GM19463 (cell line): ENCODE results near the gene MGAT5.

Experiments
- ATAC-seq: cut with Tn5 transposase; IDR thresholded peaks from one replicate; pipeline ENCODE4 v1.9.1; 2021; ENCODE audit warnings: mild to moderate bottlenecking, moderate library complexity; ENCODE audit not compliant: unreplicated experiment

MGAT5 gene

GRCh38 chr2:134299334-134299733 is 45.5 kb downstream of the MGAT5 start:
- no peak for ATAC-seq

- ATAC-seq: no peak
Measured at GRCh38 chr2:134300585-134300984, 46.7 kb downstream of the MGAT5 start.

GRCh38 chr2:134301099-134301927 is 47.4 kb downstream of the MGAT5 start:
- ATAC-seq: no peak

- ATAC-seq: no peak
Measured at GRCh38 chr2:134301928-134302260, 48.0 kb downstream of the MGAT5 start.

- no peak for ATAC-seq
Measured at GRCh38 chr2:134304394-134305108, 50.7 kb downstream of the MGAT5 start.

GRCh38 chr2:134305109-134305491 is 51.2 kb downstream of the MGAT5 start:
- ATAC-seq: no peak

GRCh38 chr2:134306521-134306920 is 52.6 kb downstream of the MGAT5 start:
- ATAC-seq: no peak

- no peak for ATAC-seq
Measured at GRCh38 chr2:134307334-134307733, 53.5 kb downstream of the MGAT5 start.

- no peak for ATAC-seq
Measured at GRCh38 chr2:134308474-134309385, 54.9 kb downstream of the MGAT5 start.

GRCh38 chr2:134310107-134311079 is 56.5 kb downstream of the MGAT5 start:
- ATAC-seq: no peak

GRCh38 chr2:134312482-134312881 is 58.6 kb downstream of the MGAT5 start:
- ATAC-seq: no peak

- ATAC-seq: no peak
Measured at GRCh38 chr2:134314202-134314601, 60.3 kb downstream of the MGAT5 start.

GRCh38 chr2:134314681-134315368 is 61.0 kb downstream of the MGAT5 start:
- no peak for ATAC-seq

- ATAC-seq: no peak
Measured at GRCh38 chr2:134315471-134315870, 61.6 kb downstream of the MGAT5 start.

- ATAC-seq: no peak
Measured at GRCh38 chr2:134319596-134320254, 65.9 kb downstream of the MGAT5 start.

- no peak for ATAC-seq
Measured at GRCh38 chr2:134320930-134321329, 67.1 kb downstream of the MGAT5 start.

- ATAC-seq: no peak
Measured at GRCh38 chr2:134323777-134324176, 69.9 kb downstream of the MGAT5 start.

GRCh38 chr2:134324430-134324829 is 70.6 kb downstream of the MGAT5 start:
- no peak for ATAC-seq

- no peak for ATAC-seq
Measured at GRCh38 chr2:134324947-134325346, 71.1 kb downstream of the MGAT5 start.
